Islet of Langerhans (tissue), 1 donor: Measurements from ENCODE around the gene NQO1.
"Not testable (repeated sequence)": the region's sequence is repeated elsewhere in the genome, so short reads cannot be mapped to it uniquely, and the experiment has no call there.

Experiments
- FAIRE-seq: peaks from one replicate; lab custom pipeline; 2011; peaks lifted over from hg19 to GRCh38; lab: Jason Lieb, UNC

Gene NQO1

GRCh38 chr16:69726313-69727060, at the start of gene NQO1:
Gene NQO1, minus strand, starts transcription at chr16:69726560. Its CDS starts 121 bp downstream, at chr16:69726439.
- FAIRE-seq: no peak

- FAIRE-seq: no peak
Observed at GRCh38 chr16:69775563-69775962, 49.2 kb upstream of the NQO1 start.

DNA sequence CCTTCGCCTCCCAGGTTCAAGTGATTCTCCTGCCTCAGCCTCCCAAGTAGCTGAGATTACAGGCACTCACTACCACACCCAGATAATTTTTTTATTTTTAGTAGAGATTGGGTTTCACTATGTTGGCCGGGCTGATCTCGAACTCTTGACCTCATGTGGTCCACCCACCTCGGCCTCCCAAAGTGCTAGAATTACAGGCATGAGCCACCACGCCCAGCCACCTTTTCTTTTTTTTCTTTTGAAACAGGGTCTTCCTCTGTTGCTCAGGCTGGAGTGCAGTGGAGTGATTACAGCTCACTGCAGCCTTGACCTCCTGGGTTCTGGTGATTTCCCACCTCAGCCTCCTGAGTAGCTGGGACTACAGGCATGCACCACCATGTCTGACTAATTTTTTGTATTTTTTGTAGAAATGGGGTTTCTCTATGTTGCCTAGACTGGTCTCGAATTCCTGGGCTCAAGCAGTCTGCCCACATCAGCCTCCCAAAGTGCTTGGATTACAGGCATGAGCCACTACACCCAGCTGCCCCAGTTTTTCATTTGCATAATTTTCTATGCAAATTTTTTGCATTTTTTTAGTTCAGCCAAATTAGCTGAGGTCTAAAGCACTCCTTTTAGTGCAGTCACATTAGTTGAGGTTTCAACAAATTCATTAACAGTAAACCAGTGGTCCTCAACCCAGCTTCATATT, 47.0 kb upstream of the NQO1 start:
- FAIRE-seq: no peak

GRCh38 chr16:69771651-69771967, 45.2 kb upstream of the NQO1 start:
- no peak for FAIRE-seq

GRCh38 chr16:69769404-69769803, 43.0 kb upstream of the NQO1 start:
- no peak for FAIRE-seq

- FAIRE-seq: no peak
Observed at GRCh38 chr16:69768666-69769065, 42.3 kb upstream of the NQO1 start.

DNA sequence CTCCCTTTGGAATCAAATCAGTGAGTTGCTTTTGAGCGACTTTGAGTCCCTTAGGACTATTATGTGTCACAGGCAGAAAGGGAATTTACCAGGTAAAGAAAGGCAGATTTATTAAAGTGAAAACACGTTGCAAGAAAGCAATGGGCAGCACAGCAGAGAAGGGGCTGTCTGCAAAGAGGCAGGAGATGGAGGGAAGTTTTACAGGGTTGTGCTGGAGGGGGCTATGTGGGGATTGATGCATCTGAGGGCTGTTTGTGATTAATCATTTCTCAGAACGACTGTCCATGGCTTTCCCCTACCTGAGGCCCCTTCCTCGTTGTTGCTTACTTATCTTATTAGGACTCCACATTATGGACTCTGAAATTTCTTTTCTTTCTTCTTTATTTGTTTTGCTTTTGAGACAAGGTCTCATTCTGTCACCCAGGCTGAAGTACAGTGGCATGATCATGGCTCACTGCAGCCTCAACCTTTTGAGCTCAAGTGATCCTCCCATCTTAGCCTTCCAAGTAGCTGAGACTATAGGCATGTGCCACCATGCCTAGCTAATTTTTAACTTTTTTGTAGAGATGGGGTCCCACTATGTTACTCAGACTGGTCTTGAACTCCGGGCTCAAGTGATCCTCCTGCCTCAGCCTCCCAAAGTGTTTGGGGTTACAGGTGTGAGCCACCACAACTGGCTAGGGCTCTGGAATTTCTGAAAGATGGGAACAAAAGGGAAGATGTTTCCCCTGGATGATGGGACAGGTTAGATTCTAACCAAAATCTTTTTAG, 41.3 kb upstream of the NQO1 start:
- no peak for FAIRE-seq

GRCh38 chr16:69763599-69763942, 37.2 kb upstream of the NQO1 start:
- no peak for FAIRE-seq

- no peak for FAIRE-seq
Observed at GRCh38 chr16:69762814-69763598, 36.6 kb upstream of the NQO1 start.

GRCh38 chr16:69761983-69762813, 35.8 kb upstream of the NQO1 start, which contains the start of gene WWP2:
Gene WWP2, plus strand, starts transcription at chr16:69762332. Its CDS starts 24,679 bp downstream, at chr16:69787011.
- no peak for FAIRE-seq

DNA sequence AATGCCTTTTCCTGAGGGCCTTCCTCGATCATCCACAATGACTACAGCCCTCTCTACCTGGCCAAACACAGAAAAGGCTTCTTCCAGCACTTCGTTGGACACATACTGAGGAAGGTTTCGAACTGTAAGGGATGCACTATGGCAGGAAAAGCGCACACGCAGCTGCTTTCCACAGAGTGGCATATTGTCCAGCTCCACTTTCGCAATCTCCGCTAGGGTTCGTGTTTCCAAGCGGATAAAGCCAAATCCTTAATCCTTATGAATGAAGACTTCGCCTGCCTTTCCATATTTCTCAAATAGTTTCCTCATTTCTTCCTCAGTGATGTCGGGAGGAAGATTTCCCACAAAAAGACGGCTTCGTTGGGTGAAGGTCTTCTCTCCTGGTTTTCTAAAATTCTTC, 31.0 kb upstream of the NQO1 start:
- FAIRE-seq: not testable (repeated sequence)

- FAIRE-seq: no peak
Observed at GRCh38 chr16:69756705-69757104, 30.3 kb upstream of the NQO1 start.

- FAIRE-seq: no peak
Observed at GRCh38 chr16:69754469-69755310, 28.3 kb upstream of the NQO1 start, which contains the start of gene NOB1. Gene NOB1, minus strand, starts transcription at chr16:69754926. Its CDS starts 16 bp downstream, at chr16:69754910.

- no peak for FAIRE-seq
Observed at GRCh38 chr16:69754143-69754468, 27.7 kb upstream of the NQO1 start.

GRCh38 chr16:69748694-69749345, 22.5 kb upstream of the NQO1 start:
- no peak for FAIRE-seq

DNA sequence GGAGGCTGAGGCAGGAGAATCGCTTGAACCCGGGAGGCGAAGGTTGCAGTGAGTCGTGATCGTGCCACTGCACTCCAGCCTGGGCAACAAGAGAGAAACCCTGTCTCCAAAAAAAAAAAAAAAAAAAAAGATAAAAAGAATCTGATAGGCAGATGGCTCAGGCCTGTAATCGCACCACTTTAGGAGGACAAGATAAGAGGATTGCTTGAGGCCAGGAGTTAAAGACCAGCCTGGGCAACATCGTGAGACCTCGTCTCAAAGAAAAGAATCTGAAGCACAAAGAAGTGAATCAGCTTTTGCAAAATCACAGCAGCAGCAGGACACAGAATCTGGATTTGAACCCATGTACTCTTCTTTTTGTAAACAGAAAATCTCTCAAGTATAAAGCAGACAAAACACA, 20.8 kb upstream of the NQO1 start:
- no peak for FAIRE-seq

- no peak for FAIRE-seq
Observed at GRCh38 chr16:69745959-69746358, 19.6 kb upstream of the NQO1 start.

- FAIRE-seq: no peak
Observed at GRCh38 chr16:69745232-69745612, 18.9 kb upstream of the NQO1 start.

- no peak for FAIRE-seq
Observed at GRCh38 chr16:69744363-69745231, 18.2 kb upstream of the NQO1 start.
